GM06990 (cell line): Measurements from ENCODE around the gene DNAH9.

Experiments
- DNase-seq: peaks from one replicate; pipeline ENCODE4 v3.0.0-alpha.2; 2011; ENCODE audit not compliant: insufficient read length; ENCODE audit errors: extremely low read depth
- H3K27me3 ChIP-seq: replicated peaks from 2 replicates; pipeline ENCODE4 v1.6.0; 2011; ENCODE audit warnings: low read length; ENCODE audit not compliant: control insufficient read depth, insufficient read depth
- H3K36me3 ChIP-seq: 2 replicates; pipeline ENCODE4 v1.5.1; 2011; ENCODE audit warnings: low read length; ENCODE audit not compliant: control insufficient read depth, insufficient read depth
- H3K4me3 ChIP-seq: replicated peaks from 2 replicates; pipeline ENCODE4 v1.5.1; 2011; ENCODE audit warnings: low read depth, mild to moderate bottlenecking, control low read depth, low read length
- CTCF ChIP-seq: IDR thresholded peaks from 2 replicates; pipeline ENCODE4 v1.5.1; 2011; ENCODE audit warnings: low read length, control low read depth, mild to moderate bottlenecking, inconsistent platforms; ENCODE audit not compliant: insufficient read depth, poor library complexity, severe bottlenecking

The DNAH9 gene

GRCh38 chr17:11813871-11814270, 215.6 kb downstream of the DNAH9 start:
- TF ChIP-seq CTCF: no peak
- no peaks in the 10 kb centered on the region for H3K27me3 ChIP-seq
- DNase-seq: no peak
- no peak overlapping the region for H3K4me3 ChIP-seq
- no peaks in the 10 kb centered on the region for H3K36me3 ChIP-seq

GRCh38 chr17:11814655-11815262, 216.5 kb downstream of the DNAH9 start:
- no peak overlapping the region for H3K4me3 ChIP-seq
- no peaks in the 10 kb centered on the region for H3K36me3 ChIP-seq
- H3K27me3 ChIP-seq: no peaks in the 10 kb centered on the region
- TF ChIP-seq CTCF: no peak
- no peak for DNase-seq

GRCh38 chr17:11816409-11816808, 218.1 kb downstream of the DNAH9 start:
- Histone ChIP-seq H3K27me3 (no peaks in the 10 kb centered on the region), H3K4me3 (no peak overlapping the region), H3K36me3 (no peaks in the 10 kb centered on the region)
- DNase-seq: no peak
- TF ChIP-seq CTCF: no peak

- TF ChIP-seq CTCF: no peak
- Histone ChIP-seq H3K27me3 (no peaks in the 10 kb centered on the region), H3K4me3 (no peak overlapping the region), H3K36me3 (no peaks in the 10 kb centered on the region)
- no peak for DNase-seq
Observed at GRCh38 chr17:11823862-11824261, 225.6 kb downstream of the DNAH9 start.

GRCh38 chr17:11825572-11826209, 227.4 kb downstream of the DNAH9 start:
- Histone ChIP-seq H3K27me3 (no peaks in the 10 kb centered on the region), H3K4me3 (no peak overlapping the region), H3K36me3 (no peaks in the 10 kb centered on the region)
- DNase-seq: no peak
- no peak for TF ChIP-seq CTCF
